ENCODE results near the gene RPS8.
"Not testable (repeated sequence)": the region's sequence is repeated elsewhere in the genome, so short reads cannot be mapped to it uniquely, and the experiment has no call there.

The RPS8 gene

GRCh38 chr1:44775078-44775929 lies at the start of gene RPS8:
Gene RPS8, plus strand, starts transcription at chr1:44775540. Its CDS starts 57 bp downstream, at chr1:44775597.
- DNase-seq (ENCODE audit: low read depth in 2 of 2) = peak; percentile 80 to 81

DNA sequence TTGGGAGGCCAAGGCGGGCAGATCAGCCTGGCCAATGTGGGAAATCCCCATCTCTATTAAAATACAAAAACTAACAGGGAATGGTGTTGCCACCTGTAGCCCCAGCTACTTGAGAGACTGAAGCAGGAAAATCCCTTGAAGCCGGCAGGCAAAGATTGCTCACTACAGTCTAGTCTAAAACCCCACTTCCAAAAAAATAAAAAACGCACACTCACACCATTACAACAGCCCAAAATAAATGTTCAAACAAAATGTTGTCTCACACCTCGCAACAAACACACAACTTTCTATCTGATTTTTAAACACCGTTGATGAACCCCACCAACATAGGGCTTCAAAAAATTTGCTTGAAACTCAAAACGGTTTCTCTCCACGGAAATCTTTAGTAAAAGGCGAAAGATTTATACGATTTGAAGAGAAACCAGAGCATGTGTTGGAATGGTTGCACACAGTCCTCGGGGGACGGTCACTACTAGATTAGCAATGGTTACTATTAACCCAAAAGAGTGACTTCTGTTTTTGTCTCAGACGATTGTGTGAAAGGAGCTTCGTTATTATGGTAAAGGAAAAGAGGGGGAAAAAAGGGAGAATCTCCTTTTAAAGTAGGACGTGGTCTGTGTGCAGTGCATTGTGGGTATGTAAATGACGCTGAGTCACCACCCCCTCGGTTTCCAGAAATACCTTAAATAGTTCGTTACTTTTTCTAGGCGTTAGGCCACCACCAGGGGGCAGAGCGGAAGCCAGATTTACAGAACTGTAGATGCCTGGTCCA lies 44.4 kb upstream of the RPS8 start, which contains the start of gene RNU5D-1:
Gene RNU5D-1 (minus strand): TSS at position 430 of the 772 bp plus-strand sequence.
- DNase-seq (ENCODE audit: low read depth in 2 of 2) = peak; percentile 90 to 92

DNA sequence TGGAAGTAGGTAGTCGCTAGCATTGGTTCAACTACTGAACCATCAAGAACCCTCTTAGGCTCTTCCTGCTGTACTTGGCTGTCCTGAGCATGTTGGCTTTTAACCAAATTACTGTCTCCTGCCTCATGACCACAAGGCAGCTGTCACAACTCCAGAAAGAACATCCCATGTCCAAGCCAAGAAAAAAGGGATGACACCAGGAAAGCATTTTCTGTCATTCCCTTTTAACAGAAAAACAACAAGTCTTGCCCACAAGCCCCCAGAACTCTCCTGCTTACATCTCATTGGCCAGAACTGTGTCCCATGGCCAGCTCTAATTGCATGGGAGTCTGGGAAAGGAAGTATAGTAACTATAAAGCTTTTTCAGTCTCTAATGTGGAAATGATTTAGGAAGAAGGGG lies 42.0 kb upstream of the RPS8 start:
- DNase-seq (ENCODE audit: low read depth in 2 of 2) = no peak

GRCh38 chr1:44733784-44734183 lies 41.6 kb upstream of the RPS8 start:
- DNase-seq (ENCODE audit: low read depth in 2 of 2) = no peak

- DNase-seq (ENCODE audit: low read depth in 2 of 2) = no peak
Measured at GRCh38 chr1:44735992-44736391, 39.3 kb upstream of the RPS8 start.

DNA sequence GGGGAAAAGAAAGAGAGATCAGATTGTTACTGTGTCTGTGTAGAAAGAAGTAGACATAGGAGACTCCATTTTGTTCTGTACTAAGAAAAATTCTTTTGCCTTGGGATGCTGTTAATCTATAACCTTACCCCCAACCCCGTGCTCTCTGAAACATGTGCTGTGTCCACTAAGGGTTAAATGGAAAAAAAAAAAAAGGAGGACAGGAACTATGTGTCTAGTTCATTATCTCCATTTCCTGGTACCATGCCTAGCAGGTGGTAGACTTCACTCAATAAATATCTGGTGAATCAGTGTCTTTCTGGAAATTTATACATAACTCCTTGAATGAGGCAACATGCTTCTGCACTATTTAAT lies 36.4 kb upstream of the RPS8 start:
- DNase-seq (ENCODE audit: low read depth in 2 of 2) = not testable (repeated sequence)

- peak; percentile 91 to 92 for DNase-seq (ENCODE audit: low read depth in 2 of 2)
Measured at GRCh38 chr1:44739307-44740178, 35.8 kb upstream of the RPS8 start, which contains the start of gene KIF2C. Gene KIF2C, plus strand, starts transcription at chr1:44739837. Its CDS starts 96 bp downstream, at chr1:44739933.

DNA sequence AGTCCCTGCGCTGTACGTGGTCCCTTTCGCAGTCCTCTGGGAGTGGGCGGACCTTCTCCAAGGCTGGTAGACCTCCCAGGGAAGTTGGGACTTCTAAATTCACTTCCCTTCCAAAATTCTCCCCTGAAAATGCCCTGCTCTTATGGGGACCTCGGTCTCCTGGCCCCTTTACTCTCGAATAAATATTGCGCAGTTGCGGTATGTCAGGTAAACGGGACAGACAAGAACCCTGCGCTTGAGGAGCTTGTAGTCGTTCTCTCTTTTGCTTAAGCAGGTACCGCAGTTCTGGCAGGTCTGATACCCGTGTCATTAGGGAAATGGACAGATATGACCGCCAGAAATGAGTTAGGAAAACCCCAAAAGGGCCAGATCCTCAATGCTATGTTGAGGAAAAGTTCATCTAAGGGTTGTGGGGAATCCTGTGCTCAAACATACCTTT lies 35.1 kb upstream of the RPS8 start:
- DNase-seq (ENCODE audit: low read depth in 2 of 2) = no peak

GRCh38 chr1:44743211-44743610 lies 32.1 kb upstream of the RPS8 start:
- DNase-seq (ENCODE audit: low read depth in 2 of 2) = no peak

GRCh38 chr1:44747878-44748277 lies 27.5 kb upstream of the RPS8 start:
- DNase-seq (ENCODE audit: low read depth in 2 of 2) = no peak

DNA sequence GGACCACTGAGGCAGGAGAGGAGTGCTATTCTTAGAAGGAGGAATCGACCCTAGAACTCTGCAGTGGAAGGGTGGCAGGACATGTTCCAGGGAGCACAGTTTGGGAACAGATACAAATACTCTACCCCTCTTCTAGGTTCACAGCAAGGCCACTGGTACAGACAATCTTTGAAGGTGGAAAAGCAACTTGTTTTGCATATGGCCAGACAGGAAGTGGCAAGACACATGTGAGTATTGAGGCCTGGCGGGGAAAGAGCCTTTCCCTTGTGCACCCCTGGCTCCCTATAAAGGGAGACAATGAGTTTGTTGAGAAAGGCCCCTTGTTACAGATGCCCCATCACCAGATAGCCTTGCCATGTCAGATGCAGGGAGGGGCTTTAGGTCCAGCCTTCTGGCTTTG lies 17.9 kb upstream of the RPS8 start:
- DNase-seq (ENCODE audit: low read depth in 2 of 2) = no peak

DNA sequence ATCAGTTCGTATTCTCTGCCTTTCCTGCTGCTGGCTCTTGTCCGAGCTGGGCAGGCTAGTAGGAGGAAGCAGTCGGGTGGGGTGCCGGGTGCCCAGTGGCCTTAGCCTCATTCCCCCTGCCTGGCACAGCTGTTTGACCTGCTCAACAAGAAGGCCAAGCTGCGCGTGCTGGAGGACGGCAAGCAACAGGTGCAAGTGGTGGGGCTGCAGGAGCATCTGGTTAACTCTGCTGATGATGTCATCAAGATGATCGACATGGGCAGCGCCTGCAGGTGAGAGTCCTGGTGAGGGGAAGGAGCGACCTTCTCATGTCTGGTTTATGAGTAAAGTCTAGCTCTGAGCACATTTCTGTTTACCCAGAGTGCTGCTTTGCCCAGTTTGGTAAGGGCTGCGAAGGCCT lies 16.3 kb upstream of the RPS8 start:
- DNase-seq (ENCODE audit: low read depth in 2 of 2) = no peak

DNA sequence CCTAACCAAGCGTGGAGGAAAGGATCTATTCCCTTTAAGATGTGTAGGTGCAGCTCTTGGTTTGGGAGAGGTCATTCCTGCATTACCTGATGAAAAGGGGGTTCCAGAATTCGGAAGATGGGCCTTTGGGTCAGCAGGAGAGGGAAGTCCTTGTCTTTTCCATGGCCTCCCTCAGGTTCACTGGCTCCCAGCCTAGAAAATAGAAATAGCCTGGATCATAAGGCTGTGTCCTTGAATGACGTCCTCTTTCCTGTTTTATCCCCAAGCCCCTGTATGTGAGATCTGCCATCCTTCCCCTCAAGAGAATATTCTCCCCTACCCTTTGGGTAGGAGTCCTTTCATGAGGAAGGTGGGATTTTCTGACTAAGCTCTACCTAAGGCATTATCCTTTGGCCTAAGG lies 14.5 kb upstream of the RPS8 start:
- no peak for DNase-seq (ENCODE audit: low read depth in 2 of 2)

DNA sequence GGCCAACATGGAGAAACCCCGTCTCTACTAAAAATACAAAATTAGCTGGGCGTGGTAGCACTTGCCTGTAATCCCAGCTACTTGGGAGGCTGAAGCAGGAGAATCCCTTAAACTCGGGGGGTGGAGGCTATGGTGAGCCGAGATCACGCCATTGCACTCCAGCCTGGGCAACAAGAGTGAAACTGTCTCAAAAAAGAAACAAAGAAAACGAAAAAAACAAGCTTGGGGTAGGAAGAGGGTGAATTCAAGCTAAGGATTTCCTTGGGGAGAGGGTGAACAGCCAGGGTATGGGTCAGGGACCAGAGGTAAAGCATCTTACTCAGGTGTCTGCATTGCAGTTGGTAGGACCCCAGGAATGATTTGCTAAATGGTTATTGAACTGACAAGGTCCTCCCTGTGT lies 8.9 kb upstream of the RPS8 start:
- not testable (repeated sequence) for DNase-seq (ENCODE audit: low read depth in 2 of 2)

GRCh38 chr1:44775930-44776729 lies 790 bp downstream of the RPS8 start:
- DNase-seq (ENCODE audit: low read depth in 2 of 2) = peak in 1 of 2 donors; percentile 20

GRCh38 chr1:44776730-44777068 lies 1.4 kb downstream of the RPS8 start:
- no peak for DNase-seq (ENCODE audit: low read depth in 2 of 2)

DNA sequence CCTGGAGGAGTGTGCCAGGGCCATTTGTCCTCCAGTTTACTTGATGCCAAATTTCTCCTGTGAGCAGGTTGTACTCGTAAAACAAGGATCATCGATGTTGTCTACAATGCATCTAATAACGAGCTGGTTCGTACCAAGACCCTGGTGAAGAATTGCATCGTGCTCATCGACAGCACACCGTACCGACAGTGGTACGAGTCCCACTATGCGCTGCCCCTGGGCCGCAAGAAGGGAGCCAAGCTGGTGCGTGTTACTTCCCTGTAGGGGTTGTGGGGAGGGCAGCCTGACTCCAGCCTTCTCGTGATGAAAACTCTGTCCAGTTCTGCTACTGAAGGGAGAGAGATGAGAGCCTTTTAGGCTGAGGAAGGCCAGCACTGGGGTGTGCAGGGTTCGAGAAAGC lies 2.2 kb downstream of the RPS8 start:
- DNase-seq (ENCODE audit: low read depth in 2 of 2) = no peak

- no peak for DNase-seq (ENCODE audit: low read depth in 2 of 2)
Measured at GRCh38 chr1:44777969-44778635, 2.8 kb downstream of the RPS8 start.

DNA sequence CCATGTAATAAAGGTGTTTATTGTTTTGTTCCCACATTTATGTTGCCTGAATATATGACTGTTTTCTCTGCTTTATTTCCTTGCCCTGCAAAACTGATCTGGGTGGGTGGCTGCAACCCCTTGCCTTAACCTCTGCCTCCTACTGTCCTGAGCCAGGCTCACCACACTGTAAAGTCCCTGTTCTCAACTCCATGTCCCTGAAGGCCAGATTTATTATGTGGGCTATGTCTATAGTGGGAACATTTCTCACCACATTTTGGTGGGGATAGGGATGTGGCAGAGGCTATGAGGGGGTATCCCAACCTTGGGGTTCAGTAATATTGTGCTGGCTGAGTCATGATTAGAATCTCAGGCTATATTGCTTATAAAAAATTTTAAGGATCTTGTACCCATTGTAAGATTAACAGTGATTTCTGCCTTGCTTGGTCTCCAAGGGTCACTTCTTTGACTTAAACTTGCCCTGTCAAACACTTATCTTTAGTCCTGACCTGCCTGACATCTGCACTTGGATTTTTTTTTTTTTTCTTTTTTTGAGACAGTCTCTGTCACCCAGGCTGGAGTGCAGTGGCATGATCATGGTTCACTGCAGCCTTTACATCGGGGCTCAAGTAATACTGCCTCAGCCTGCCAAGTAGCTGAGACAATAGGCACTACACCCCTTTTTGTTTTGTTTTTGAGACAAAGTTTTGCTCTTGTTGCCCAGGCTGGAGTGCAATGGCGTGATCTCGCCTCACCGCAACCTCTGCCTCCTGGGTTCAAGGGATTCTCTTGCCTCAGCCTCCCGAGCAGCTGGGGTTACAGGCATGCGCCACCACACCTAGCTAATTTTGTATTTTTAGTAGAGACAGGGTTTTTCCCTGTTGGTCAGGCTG lies 3.6 kb downstream of the RPS8 start:
- DNase-seq (ENCODE audit: low read depth in 2 of 2) = no peak
